Ascending aorta (tissue), 2 donors: ENCODE data around the gene TMEM61. TPM values are rescaled to one million over a fixed set of nuclear protein-coding genes. Genes with fewer than 3 reads are reported as not detected.

Experiments used
- DNase-seq, 2 donors: peaks; one replicate each; pipeline ENCODE4 v3.0.0-alpha.2; 2019; ENCODE audit warnings: low spot score in 2 of 2
- H3K27ac ChIP-seq, 2 donors: fragments of 200-600 bp; sonication (generic); one replicate each; pipeline ENCODE4 v1.5.1; 2016 to 2017; ENCODE audit warnings: mild to moderate bottlenecking in 1 of 2
- H3K27me3 ChIP-seq: fragments of 200-600 bp; sonication (generic); one replicate; pipeline ENCODE4 v1.5.1; 2017
- H3K36me3 ChIP-seq, 2 donors: fragments of 200-600 bp; sonication (generic); one replicate each; pipeline ENCODE4 v1.5.1; 2016
- H3K4me1 ChIP-seq, 2 donors: fragments of 200-600 bp; sonication (generic); one replicate each; pipeline ENCODE4 v1.5.1; 2016 to 2017; ENCODE audit warnings: mild to moderate bottlenecking in 1 of 2
- H3K4me3 ChIP-seq, 2 donors: fragments of 200-600 bp; sonication (generic); one replicate each; pipeline ENCODE4 v1.5.1; 2016 to 2017; ENCODE audit warnings: mild to moderate bottlenecking in 1 of 2
- H3K9me3 ChIP-seq, 2 donors: fragments of 200-600 bp; sonication (generic); one replicate each; pipeline ENCODE4 v1.5.1; 2016
- intact Hi-C: fragments of 100-400 bp; cut with DNase I; formaldehyde crosslinking; loops from one replicate; pipeline ENCODE4 v1.15.1; 2023
- total RNA-seq: library from RNA; depleted of rRNA; stranded (reverse); fragments of >200 nt; gene quantifications from one replicate; pipeline ENCODE4 v1.1.0, GENCODE V29; 2016
- TF ChIP-seq, protein P1 (sequence below), 3 experiments: fragments of 200-600 bp in 2 of 3; fragments of 450-650 bp in 1 of 3; sonication (generic) in 2 of 3; IDR thresholded peaks; one replicate each; pipeline ENCODE4 v1.5.1; 2016 to 2019; ENCODE audit warnings: antibody characterized with exemption in 3 of 3, mild to moderate bottlenecking in 1 of 3, moderate library complexity in 1 of 3

Gene TMEM61
- total RNA-seq, 1 donor from 2014 or later: not detected

DNA sequence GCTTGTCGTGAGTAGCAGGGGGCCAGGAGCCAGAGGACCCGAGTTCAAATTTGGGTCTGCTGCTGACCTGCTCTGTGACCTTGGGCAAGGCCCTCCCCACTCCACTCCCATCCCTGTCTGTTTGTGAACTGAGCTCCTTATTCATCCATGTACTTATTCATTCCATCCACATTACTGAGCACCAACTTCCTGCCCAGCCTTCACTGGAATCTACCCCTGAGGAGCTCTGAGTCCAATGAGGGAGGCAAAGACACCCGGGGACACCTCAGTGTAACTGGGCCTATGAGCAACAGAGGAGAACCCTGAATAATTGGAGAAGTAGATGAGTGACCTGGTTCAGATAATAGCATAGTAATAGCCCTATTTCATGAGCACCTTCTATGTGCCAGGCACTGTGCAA is 27.2 kb downstream of the TMEM61 start:
- Histone ChIP-seq H3K4me3 (no peak overlapping the region), H3K9me3 (no peaks in the 10 kb centered on the region), H3K27ac (no peak overlapping the region), H3K4me1 (no peaks in the 10 kb centered on the region), H3K27me3 (no peaks in the 10 kb centered on the region), H3K36me3 (no peaks in the 10 kb centered on the region)
- TF ChIP-seq, protein P1, sequence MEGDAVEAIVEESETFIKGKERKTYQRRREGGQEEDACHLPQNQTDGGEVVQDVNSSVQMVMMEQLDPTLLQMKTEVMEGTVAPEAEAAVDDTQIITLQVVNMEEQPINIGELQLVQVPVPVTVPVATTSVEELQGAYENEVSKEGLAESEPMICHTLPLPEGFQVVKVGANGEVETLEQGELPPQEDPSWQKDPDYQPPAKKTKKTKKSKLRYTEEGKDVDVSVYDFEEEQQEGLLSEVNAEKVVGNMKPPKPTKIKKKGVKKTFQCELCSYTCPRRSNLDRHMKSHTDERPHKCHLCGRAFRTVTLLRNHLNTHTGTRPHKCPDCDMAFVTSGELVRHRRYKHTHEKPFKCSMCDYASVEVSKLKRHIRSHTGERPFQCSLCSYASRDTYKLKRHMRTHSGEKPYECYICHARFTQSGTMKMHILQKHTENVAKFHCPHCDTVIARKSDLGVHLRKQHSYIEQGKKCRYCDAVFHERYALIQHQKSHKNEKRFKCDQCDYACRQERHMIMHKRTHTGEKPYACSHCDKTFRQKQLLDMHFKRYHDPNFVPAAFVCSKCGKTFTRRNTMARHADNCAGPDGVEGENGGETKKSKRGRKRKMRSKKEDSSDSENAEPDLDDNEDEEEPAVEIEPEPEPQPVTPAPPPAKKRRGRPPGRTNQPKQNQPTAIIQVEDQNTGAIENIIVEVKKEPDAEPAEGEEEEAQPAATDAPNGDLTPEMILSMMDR (IDR thresholded peaks at IDR 0.05): no peak
- DNase-seq: no peak
- intact Hi-C loops: no loop called here

GRCh38 chr1:55010194-55010886 is 29.9 kb downstream of the TMEM61 start:
- H3K4me3 ChIP-seq: no peak overlapping the region
- H3K27me3 ChIP-seq: no peaks in the 10 kb centered on the region
- intact Hi-C loops: no loop called here
- H3K9me3 ChIP-seq: no peaks in the 10 kb centered on the region
- H3K36me3 ChIP-seq: no peaks in the 10 kb centered on the region
- TF ChIP-seq, protein P1 (IDR thresholded peaks at IDR 0.05): no peak
- H3K4me1 ChIP-seq: no peaks in the 10 kb centered on the region
- DNase-seq: no peak
- no peak overlapping the region for H3K27ac ChIP-seq

GRCh38 chr1:55010887-55011217 is 30.4 kb downstream of the TMEM61 start:
- DNase-seq: no peak

GRCh38 chr1:55012661-55013060 is 32.2 kb downstream of the TMEM61 start:
- Histone ChIP-seq H3K27ac (no peak overlapping the region), H3K4me3 (no peak overlapping the region), H3K36me3 (no peaks in the 10 kb centered on the region), H3K9me3 (no peaks in the 10 kb centered on the region), H3K4me1 (no peaks in the 10 kb centered on the region), H3K27me3 (no peaks in the 10 kb centered on the region)
- DNase-seq: no peak
- intact Hi-C loops: no loop called here
- TF ChIP-seq, protein P1 (IDR thresholded peaks at IDR 0.05): no peak

More at GRCh38 chr1:55010887-55011217, 30.4 kb downstream of the TMEM61 start:
- intact Hi-C loops: no loop called here
- Histone ChIP-seq H3K9me3 (no peaks in the 10 kb centered on the region), H3K36me3 (no peaks in the 10 kb centered on the region), H3K27ac (no peak overlapping the region), H3K27me3 (no peaks in the 10 kb centered on the region), H3K4me3 (no peak overlapping the region), H3K4me1 (no peaks in the 10 kb centered on the region)
- TF ChIP-seq, protein P1 (IDR thresholded peaks at IDR 0.05): no peak

DNA sequence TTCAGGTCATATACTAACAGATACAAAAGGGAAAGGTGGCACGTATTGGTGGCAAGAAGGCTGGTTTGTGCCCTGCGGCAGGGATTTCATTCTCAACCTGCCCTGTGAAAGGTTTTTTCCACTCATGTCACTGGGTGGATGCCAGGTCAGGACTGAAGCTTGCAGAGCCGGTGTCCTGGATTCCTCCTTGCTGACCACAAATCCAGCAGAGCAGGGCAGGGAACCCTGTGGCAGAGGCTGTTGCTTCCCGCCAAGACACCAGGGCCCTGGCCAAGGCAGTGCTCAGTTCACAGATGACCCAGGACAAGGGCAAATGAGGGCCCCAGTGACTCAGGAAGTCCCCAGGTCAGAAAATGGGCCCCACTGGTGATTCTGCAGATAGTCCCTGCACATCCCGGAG is 34.7 kb downstream of the TMEM61 start:
- no peaks in the 10 kb centered on the region for H3K27me3 ChIP-seq
- H3K4me1 ChIP-seq: no peaks in the 10 kb centered on the region
- TF ChIP-seq, protein P1 (IDR thresholded peaks at IDR 0.05): no peak
- no peaks in the 10 kb centered on the region for H3K36me3 ChIP-seq
- no peaks in the 10 kb centered on the region for H3K9me3 ChIP-seq
- intact Hi-C loops: no loop called here
- H3K27ac ChIP-seq: no peak overlapping the region
- H3K4me3 ChIP-seq: no peak overlapping the region
- DNase-seq: no peak
